ENCODE data around the gene VPREB3.
A peak's percentile ranks its signal among the peaks of the same experiment; 100 is the strongest.

The VPREB3 gene

GRCh38 chr22:23752750-23753149 lies 1.5 kb downstream of the VPREB3 start:
- H3K27ac ChIP-seq, result no peak overlapping the region
- TF ChIP-seq CTCF (conservative IDR thresholded peaks at IDR 0.05), result no peak

GRCh38 chr22:23752090-23752691 lies 2.0 kb downstream of the VPREB3 start:
- peak overlapping the region; percentile 90 for H3K27ac ChIP-seq
- no peak for TF ChIP-seq CTCF (conservative IDR thresholded peaks at IDR 0.05)

- no peak for TF ChIP-seq CTCF (conservative IDR thresholded peaks at IDR 0.05)
- peak overlapping the region; percentile 90 for H3K27ac ChIP-seq
Observed at GRCh38 chr22:23751441-23751996, 2.7 kb downstream of the VPREB3 start.

GRCh38 chr22:23750714-23751440 lies 3.3 kb downstream of the VPREB3 start, which contains the start of gene ZNF70:
TSS of gene ZNF70 (minus strand) at chr22:23751112. CDS start at chr22:23745140, 5,972 bp downstream.
- TF ChIP-seq CTCF (conservative IDR thresholded peaks at IDR 0.05), result peak; percentile 3; the same call in 1 of the 2 replicates
- peak within 1 kb of the TSS; percentile 90 for H3K27ac ChIP-seq

- peak overlapping the region; percentile 90 for H3K27ac ChIP-seq
Observed at GRCh38 chr22:23750367-23750713, 3.9 kb downstream of the VPREB3 start.

GRCh38 chr22:23749841-23750301 lies 4.4 kb downstream of the VPREB3 start:
- TF ChIP-seq CTCF (conservative IDR thresholded peaks at IDR 0.05), result no peak
- peak overlapping the region; percentile 90 for H3K27ac ChIP-seq

More at GRCh38 chr22:23750367-23750713, 3.9 kb downstream of the VPREB3 start:
- no peak for TF ChIP-seq CTCF (conservative IDR thresholded peaks at IDR 0.05)

GRCh38 chr22:23745791-23746190 lies 8.4 kb downstream of the VPREB3 start:
- H3K27ac ChIP-seq, result no peak overlapping the region; the same call in 1 of the 2 replicates
- TF ChIP-seq CTCF (conservative IDR thresholded peaks at IDR 0.05), result no peak

All from VCaP (cell line).